ENCODE data around the gene CMIP. TPM values are rescaled to one million over a fixed set of nuclear protein-coding genes. Genes with fewer than 3 reads are reported as not detected.

The CMIP gene
- total RNA-seq, 2 donors from 2014 or later, result 30.1 to 95.1 TPM

DNA sequence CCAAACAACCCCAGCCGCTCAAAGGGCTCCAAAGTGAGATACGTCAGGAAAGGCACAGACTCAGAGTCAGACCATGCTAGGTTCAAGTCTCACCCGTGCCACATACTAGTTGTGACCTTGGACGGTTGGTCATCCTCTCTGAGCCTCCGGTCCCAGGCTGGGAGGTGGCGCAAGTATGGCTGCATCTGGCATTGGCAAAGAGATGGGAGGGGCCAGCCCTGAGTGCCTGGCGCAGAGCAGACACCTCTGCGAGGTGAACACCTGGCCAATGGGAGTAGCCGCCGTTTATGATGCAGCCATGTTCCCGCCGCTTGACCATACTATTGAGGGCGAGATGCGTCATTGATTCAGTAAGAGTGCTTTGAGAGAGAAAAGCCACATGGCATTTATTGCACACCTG is 236.7 kb downstream of the CMIP start:
- intact Hi-C loops (cut with DNase I), result no loop called here

DNA sequence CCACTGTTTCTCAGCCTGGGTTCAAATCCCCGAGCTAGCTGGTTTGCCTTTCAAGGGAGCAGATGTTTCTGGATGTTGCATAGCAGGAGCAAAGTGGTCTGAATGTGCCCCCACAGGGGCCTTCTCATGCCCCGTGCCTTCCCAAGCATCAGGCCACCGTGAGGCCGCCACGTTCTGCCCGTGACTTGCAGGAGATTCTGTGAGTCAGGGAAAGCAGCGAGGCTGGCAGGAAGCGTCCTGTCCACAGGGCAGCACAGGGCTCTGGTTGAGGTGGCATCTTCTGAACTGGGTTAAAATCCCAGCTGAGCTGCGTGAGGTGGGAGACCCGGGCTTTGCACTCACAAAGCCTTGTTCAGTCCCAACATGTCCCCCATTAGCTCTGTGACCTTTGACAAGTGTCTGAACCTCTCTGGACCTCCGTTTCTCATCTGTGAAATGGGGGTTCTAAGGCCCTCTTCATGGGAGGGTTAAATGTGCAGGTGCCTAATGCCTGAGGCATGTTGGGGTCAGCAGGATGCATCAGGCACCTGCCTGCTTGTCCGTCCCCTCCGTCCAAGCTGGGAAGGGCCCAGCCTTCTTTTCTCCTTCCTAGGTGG is 239.7 kb downstream of the CMIP start:
- intact Hi-C loops (cut with DNase I), result no loop called here
- Histone ChIP-seq H3K4me3 (no peak overlapping the region), H3K4me1 (replicated peaks) (no peaks in the 10 kb centered on the region), H3K9me3 (no peaks in the 10 kb centered on the region), H3K27me3 (replicated peaks; ENCODE audit: insufficient read depth) (no peaks in the 10 kb centered on the region), H3K27ac (no peak overlapping the region), H3K36me3 (no peaks in the 10 kb centered on the region)
- 94% methylated on average over 13 of the region's 13 CpGs for WGBS
- no peak for DNase-seq (ENCODE audit: low spot score)
- TF ChIP-seq, protein P1, sequence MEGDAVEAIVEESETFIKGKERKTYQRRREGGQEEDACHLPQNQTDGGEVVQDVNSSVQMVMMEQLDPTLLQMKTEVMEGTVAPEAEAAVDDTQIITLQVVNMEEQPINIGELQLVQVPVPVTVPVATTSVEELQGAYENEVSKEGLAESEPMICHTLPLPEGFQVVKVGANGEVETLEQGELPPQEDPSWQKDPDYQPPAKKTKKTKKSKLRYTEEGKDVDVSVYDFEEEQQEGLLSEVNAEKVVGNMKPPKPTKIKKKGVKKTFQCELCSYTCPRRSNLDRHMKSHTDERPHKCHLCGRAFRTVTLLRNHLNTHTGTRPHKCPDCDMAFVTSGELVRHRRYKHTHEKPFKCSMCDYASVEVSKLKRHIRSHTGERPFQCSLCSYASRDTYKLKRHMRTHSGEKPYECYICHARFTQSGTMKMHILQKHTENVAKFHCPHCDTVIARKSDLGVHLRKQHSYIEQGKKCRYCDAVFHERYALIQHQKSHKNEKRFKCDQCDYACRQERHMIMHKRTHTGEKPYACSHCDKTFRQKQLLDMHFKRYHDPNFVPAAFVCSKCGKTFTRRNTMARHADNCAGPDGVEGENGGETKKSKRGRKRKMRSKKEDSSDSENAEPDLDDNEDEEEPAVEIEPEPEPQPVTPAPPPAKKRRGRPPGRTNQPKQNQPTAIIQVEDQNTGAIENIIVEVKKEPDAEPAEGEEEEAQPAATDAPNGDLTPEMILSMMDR (IDR thresholded peaks at IDR 0.05), result no peak
- TF ChIP-seq POLR2AphosphoS5 (IDR thresholded peaks at IDR 0.05), result no peak

More for the DNA sequence above, 236.7 kb downstream of the CMIP start:
- TF ChIP-seq POLR2A (IDR thresholded peaks at IDR 0.05) (no peak), POLR2AphosphoS5 (IDR thresholded peaks at IDR 0.05) (no peak)
- Histone ChIP-seq H3K27ac (no peak overlapping the region), H3K36me3 (no peaks in the 10 kb centered on the region), H3K9me3 (no peaks in the 10 kb centered on the region), H3K4me3 (no peak overlapping the region), H3K27me3 (replicated peaks; ENCODE audit: insufficient read depth) (no peaks in the 10 kb centered on the region), H3K4me1 (replicated peaks) (no peaks in the 10 kb centered on the region)
- no peak for DNase-seq (ENCODE audit: low spot score)
- WGBS, result 97% methylated on average over 13 of the region's 14 CpGs

- H3K9me3 ChIP-seq, result no peaks in the 10 kb centered on the region
- intact Hi-C loops (cut with DNase I), result no loop called here
- H3K27me3 ChIP-seq (replicated peaks; ENCODE audit: insufficient read depth), result no peaks in the 10 kb centered on the region
- 86% methylated on average over 12 of the region's 12 CpGs for WGBS
- H3K4me1 ChIP-seq (replicated peaks), result no peaks in the 10 kb centered on the region
- TF ChIP-seq, protein P1 (IDR thresholded peaks at IDR 0.05), result no peak
- no peak for TF ChIP-seq POLR2AphosphoS5 (IDR thresholded peaks at IDR 0.05)
- TF ChIP-seq POLR2A (IDR thresholded peaks at IDR 0.05), result no peak
- no peak for DNase-seq (ENCODE audit: low spot score)
- no peaks in the 10 kb centered on the region for H3K36me3 ChIP-seq
- no peak overlapping the region for H3K27ac ChIP-seq
- no peak overlapping the region for H3K4me3 ChIP-seq
Observed at GRCh38 chr16:81684901-81685300, 240.3 kb downstream of the CMIP start.

DNA sequence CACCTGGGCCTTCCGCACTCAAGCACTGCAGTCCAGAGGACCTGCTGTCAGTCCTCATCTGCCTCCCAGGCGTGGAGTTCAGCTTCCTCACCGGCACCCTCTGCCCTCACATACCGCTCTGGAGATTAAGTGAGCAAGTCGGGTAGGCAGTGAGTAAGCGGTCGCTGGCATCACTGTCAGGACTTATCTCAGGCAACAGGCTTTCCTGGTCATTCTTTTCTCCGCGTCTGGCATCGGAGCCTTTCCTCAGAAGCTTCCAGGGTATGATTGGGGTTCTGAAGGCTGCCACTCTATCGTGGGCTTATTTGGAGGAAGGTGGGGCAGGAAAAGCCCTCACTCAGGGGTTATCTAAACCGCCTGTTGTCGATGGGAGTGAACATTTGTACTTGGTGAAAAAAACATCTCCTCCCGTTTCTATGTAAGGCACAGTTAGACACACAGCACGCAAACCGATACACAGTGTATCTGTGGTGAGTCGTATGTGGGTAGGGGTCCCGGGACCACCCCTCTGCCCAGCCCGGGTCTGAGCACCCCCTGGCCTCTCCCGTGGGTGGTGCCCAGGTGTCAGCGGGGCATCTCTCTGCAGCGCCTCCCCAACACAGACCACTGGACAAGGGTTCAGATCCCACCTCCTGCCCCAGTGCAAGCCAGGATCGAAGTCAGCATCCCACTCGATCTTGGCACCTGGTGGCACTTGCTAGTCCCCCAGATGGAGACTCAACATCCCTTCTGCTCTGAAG is 242.0 kb downstream of the CMIP start:
- Histone ChIP-seq H3K4me1 (replicated peaks) (no peaks in the 10 kb centered on the region), H3K36me3 (no peaks in the 10 kb centered on the region), H3K27me3 (replicated peaks; ENCODE audit: insufficient read depth) (no peaks in the 10 kb centered on the region), H3K9me3 (no peaks in the 10 kb centered on the region), H3K27ac (no peak overlapping the region), H3K4me3 (no peak overlapping the region)
- intact Hi-C loops (cut with DNase I), result no loop called here
- DNase-seq (ENCODE audit: low spot score), result no peak
- TF ChIP-seq, protein P1 (IDR thresholded peaks at IDR 0.05), result no peak
- TF ChIP-seq POLR2A (IDR thresholded peaks at IDR 0.05) (no peak), POLR2AphosphoS5 (IDR thresholded peaks at IDR 0.05) (no peak)
- 85% methylated on average over 24 of the region's 24 CpGs for WGBS

DNA sequence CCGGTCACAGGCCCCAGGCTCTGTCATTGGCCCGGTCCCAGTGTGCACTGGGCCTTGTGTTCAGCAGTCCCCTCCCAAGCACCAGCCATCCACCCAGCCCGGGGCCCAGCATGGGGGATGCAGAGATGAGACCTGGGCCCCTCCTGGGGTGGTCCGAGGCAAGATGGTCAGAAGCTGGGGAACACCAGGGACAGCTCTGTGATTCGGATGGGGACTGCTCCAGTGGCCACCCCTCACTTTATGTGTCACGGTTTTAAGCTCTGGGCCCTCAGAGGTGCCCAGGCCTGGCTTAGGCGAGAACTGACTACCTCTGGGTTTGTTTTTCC is 242.5 kb downstream of the CMIP start:
- no peaks in the 10 kb centered on the region for H3K27me3 ChIP-seq (replicated peaks; ENCODE audit: insufficient read depth)
- no peak overlapping the region for H3K27ac ChIP-seq
- H3K4me1 ChIP-seq (replicated peaks), result peaks cover 2% of the 10 kb centered on the region
- intact Hi-C loops (cut with DNase I), result no loop called here
- 97% methylated on average over 6 of the region's 7 CpGs for WGBS
- no peak for TF ChIP-seq POLR2A (IDR thresholded peaks at IDR 0.05)
- TF ChIP-seq, protein P1 (IDR thresholded peaks at IDR 0.05), result no peak
- TF ChIP-seq POLR2AphosphoS5 (IDR thresholded peaks at IDR 0.05), result no peak
- no peaks in the 10 kb centered on the region for H3K9me3 ChIP-seq
- no peaks in the 10 kb centered on the region for H3K36me3 ChIP-seq
- H3K4me3 ChIP-seq, result no peak overlapping the region
- no peak for DNase-seq (ENCODE audit: low spot score)

Measured in prostate gland (tissue), 2 donors.